Left renal cortex interstitium (tissue), 4 donors: Measurements from ENCODE around the gene KLHL29. TPM values are rescaled to one million over a fixed set of nuclear protein-coding genes. Genes with fewer than 3 reads are reported as not detected.
A peak's percentile ranks its signal among the peaks of the same experiment; 100 is the strongest.
"Not testable (repeated sequence)": the region's sequence is repeated elsewhere in the genome, so short reads cannot be mapped to it uniquely, and the experiment has no call there.

Source experiments
- DNase-seq, 4 donors: peaks; one replicate each; pipeline ENCODE4 v3.0.0-alpha.2; 2013; ENCODE audit warnings: low read depth in 4 of 4, low spot score in 2 of 4, missing footprints in 1 of 4
- polyA plus RNA-seq, 4 donors: library from polyadenylated mRNA; unstranded; fragments of 120-200 nt; gene quantifications; one replicate each; pipeline ENCODE4 v1.2.1, GENCODE V29; 2013; ENCODE audit not compliant: insufficient read length in 4 of 4

KLHL29 gene
- polyA plus RNA-seq = 10 to 100 TPM in 3 of 4 donors, 1 to 10 TPM in 1; 7.6 to 15.0 (median 12.0) TPM

GRCh38 chr2:23384551-23385343 is at the start of gene KLHL29:
KLHL29 (plus strand) TSS chr2:23385179; CDS start chr2:23562197, 177,018 bp downstream.
- DNase-seq = no peak

GRCh38 chr2:23335550-23335949 is 49.4 kb upstream of the KLHL29 start:
- DNase-seq = no peak

GRCh38 chr2:23342075-23342474 is 42.9 kb upstream of the KLHL29 start:
- no peak for DNase-seq

- no peak for DNase-seq
These were observed 39.0 kb upstream of the KLHL29 start for GRCh38 chr2:23346029-23346428.

- DNase-seq = no peak
These were observed 38.2 kb upstream of the KLHL29 start for GRCh38 chr2:23346781-23347180.

- DNase-seq = no peak
These were observed 37.4 kb upstream of the KLHL29 start for GRCh38 chr2:23347471-23348092.

GRCh38 chr2:23348093-23348481 is 36.9 kb upstream of the KLHL29 start:
- not testable (repeated sequence) for DNase-seq

DNA sequence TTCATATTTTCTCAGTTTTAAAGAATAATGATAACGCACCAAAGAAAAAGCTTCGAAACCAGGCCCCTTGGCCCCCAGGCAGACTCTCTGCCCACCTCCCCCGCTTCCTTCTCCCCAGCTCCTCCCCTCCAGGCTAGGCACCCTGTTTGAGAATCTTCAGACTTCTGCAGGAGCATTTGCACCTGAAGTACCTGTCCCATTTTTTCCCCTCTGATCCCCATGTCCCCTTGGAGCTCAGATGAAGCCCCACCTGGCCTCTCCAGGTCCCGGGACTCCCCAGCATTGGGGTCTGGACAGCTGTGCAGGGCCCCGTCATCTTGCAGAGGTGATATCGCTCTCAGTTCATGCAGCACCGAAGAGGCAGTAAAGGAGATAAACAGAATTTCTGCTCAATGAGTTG is 35.5 kb upstream of the KLHL29 start:
- no peak for DNase-seq

- no peak for DNase-seq
These were observed 34.8 kb upstream of the KLHL29 start for GRCh38 chr2:23350041-23350791.

DNA sequence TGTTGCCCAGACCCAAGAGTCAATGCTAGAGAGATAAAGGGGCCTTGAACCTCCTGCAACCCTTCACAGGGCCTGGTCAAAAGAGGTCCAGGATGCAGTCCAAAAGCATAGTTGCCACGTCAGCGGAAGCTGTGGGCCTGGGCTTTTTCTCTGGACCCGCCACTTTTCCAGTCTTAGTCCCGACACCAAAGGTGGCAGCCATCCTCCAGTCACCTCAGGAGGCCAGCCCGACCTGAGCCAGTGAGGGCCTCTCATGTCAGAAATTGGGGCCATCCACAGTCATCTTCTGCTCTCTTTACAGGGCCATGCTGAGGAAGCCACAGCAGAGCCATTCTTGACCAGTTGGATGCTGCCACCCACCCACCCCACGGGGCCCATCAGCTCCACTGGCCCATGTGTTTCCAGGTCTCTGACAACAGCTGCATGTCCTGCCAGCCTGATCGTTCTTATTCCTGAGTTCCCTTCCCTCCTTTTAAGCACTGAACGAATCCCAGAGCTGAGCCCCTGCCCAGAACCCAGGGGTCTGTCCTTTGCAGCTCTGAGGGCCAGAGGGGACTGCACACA is 34.1 kb upstream of the KLHL29 start:
- no peak for DNase-seq

GRCh38 chr2:23351388-23352141 is 33.4 kb upstream of the KLHL29 start:
- peak; percentile 63 to 86 (median 68) for DNase-seq

GRCh38 chr2:23354554-23354953 is 30.4 kb upstream of the KLHL29 start:
- DNase-seq = no peak

GRCh38 chr2:23355001-23355400 is 30.0 kb upstream of the KLHL29 start:
- DNase-seq = no peak

DNA sequence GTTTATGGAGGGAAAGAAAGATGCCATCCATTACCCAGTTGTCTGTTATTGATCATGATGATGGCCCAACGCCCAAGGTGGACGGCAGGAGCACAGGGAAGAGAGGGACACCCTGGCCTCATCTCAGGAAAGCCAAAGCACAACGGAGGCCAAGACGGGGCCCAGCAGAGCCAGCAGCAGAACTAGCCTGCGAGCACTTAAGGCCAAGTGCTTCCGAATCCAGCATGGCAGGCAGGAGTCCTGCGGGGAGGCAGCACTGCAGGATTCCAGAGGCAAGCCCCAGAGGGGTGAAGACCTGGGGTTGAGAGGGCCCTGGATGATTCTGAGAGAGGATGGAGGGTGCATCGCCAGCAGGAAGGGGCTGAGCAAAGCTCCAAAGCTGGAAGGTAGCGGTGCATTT is 28.3 kb upstream of the KLHL29 start:
- no peak for DNase-seq

GRCh38 chr2:23359631-23360567 is 25.1 kb upstream of the KLHL29 start:
- no peak for DNase-seq

DNA sequence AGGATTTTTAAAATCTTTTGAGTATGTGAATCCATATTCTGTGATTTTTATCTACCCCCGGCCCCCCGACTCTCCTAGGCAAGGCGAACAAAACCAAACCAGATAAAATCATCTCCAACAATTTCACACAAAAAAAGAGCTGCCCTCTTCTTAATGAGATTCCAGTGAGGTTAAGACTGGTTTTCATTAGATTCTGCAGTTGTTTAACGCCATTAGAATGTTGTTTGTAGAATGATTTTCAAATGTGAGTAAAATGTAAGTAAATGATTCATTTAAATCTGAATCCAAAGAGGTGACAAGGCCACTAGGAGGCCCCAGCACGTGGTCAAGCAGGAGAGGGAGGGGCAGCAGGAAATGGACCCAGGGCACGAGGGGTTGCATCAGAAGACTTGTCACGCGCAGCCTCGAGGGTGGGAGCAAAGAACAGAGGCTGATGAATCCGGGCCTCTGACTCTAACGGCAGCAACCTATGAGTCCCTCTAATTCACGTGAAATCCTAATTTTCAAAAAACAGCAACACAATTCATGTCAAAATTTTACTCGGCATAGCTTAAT is 24.3 kb upstream of the KLHL29 start:
- no peak for DNase-seq

- no peak for DNase-seq
These were observed 23.8 kb upstream of the KLHL29 start for GRCh38 chr2:23361152-23361551.

- DNase-seq = no peak
These were observed 21.7 kb upstream of the KLHL29 start for GRCh38 chr2:23363268-23363667.

DNA sequence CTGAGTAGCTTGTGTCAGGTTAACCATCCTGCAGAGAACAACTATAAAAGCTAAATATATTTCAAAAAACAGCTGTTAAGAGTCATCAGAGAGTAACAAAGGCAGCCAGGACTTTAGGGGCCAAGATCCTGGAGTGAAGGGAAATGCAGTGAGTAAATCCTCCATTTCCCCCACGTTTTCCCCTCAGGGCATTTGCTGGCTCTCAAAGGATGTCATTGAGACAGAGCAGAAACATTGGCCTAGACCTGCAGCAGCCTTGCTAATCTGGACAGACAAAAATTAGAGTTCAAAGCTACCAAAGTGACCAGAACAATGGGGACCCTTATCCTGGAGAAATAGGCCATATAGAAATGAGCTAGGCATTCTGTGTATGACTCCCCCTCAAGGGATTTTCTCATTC is 21.1 kb upstream of the KLHL29 start:
- DNase-seq = no peak
